A549 (cell line): Measurements from ENCODE around the gene SAXO1. TPM values are rescaled to one million over a fixed set of nuclear protein-coding genes. Genes with fewer than 3 reads are reported as not detected.

Experiments used
- ATAC-seq, 2 experiments: fragments of 200-7000 bp in 1 of 2; fragments of >200 bp in 1 of 2; cut with Nextera tagmentation in 1 of 2; cut with Tn5 transposase in 1 of 2; 3 replicates each; pipeline versions ENCODE4 v1.8.0 to v1.9.1; 2018 to 2020; ENCODE audit warnings: mild to moderate bottlenecking in 1 of 2, moderate library complexity in 1 of 2
- CTCF ChIA-PET: fragments of 300-600 bp; sonication (Branson Sonifier 250); formaldehyde crosslinking; extraction: SDS; loops from one replicate; lab custom pipeline; 2021; ENCODE audit warnings: antibody characterized with exemption, inconsistent platforms; lab: Yijun Ruan, JAX
- POLR2A ChIA-PET: fragments of 350-600 bp; formaldehyde crosslinking; extraction: SDS; loops from one replicate; lab custom pipeline; 2021; ENCODE audit warnings: antibody characterized with exemption, inconsistent platforms; lab: Yijun Ruan, JAX
- DNase-seq, 2 experiments: peaks; one replicate each; pipeline versions ENCODE4 v3.0.0 to v3.0.0-alpha.2; 2011 to 2016; ENCODE audit warnings: low read depth in 1 of 2, low spot score in 1 of 2
- FAIRE-seq: peaks from 2 replicates; lab custom pipeline; 2011; peaks lifted over from hg19 to GRCh38; lab: Jason Lieb, UNC
- H3K27ac ChIP-seq, 2 experiments: fragments of >200 bp; sonication (Bioruptor Twin); formaldehyde crosslinking; 3 replicates each; pipeline ENCODE4 v1.5.1; 2016 to 2017
- H3K4me1 ChIP-seq: fragments of >200 bp; sonication (Bioruptor Twin); formaldehyde crosslinking; 3 replicates; pipeline ENCODE4 v1.6.1; 2016
- H3K4me2 ChIP-seq: fragments of >200 bp; sonication (Bioruptor Twin); formaldehyde crosslinking; 3 replicates; pipeline ENCODE4 v1.6.1; 2016
- H3K4me3 ChIP-seq: fragments of >200 bp; sonication (Bioruptor Twin); formaldehyde crosslinking; 3 replicates; pipeline ENCODE4 v1.5.1; 2016
- H3K9me3 ChIP-seq: fragments of >200 bp; sonication (Bioruptor Twin); formaldehyde crosslinking; 3 replicates; pipeline ENCODE4 v1.6.1; 2016
- ATOH8 ChIP-seq: fragments of 250-450 bp; sonication (Bioruptor Pico); IDR thresholded peaks from 2 replicates; pipeline ENCODE4 v1.5.0; 2020; ENCODE audit warnings: low read depth, mild to moderate bottlenecking, moderate library complexity
- CBX2 ChIP-seq: fragments of 200-600 bp; sonication (generic); IDR thresholded peaks from 2 replicates; pipeline ENCODE4 v1.6.1; 2016; ENCODE audit warnings: low read depth, mild to moderate bottlenecking, borderline replicate concordance
- CEBPB ChIP-seq, 2 experiments: fragments of >200 bp in 1 of 2; sonication (Bioruptor Twin) in 1 of 2; formaldehyde crosslinking in 1 of 2; IDR thresholded peaks; 2 replicates each; pipeline ENCODE4 v1.6.1; 2012 to 2016
- EP300 ChIP-seq, 2 experiments: fragments of >200 bp; sonication (Bioruptor Twin); formaldehyde crosslinking; IDR thresholded peaks; 2 replicates in 1 of 2; 3 replicates in 1 of 2; pipeline ENCODE4 v1.6.1; 2016 to 2017
- ESRRA ChIP-seq: fragments of 150-350 bp; IDR thresholded peaks from 2 replicates; pipeline ENCODE4 v1.6.1; 2014; ENCODE audit warnings: mild to moderate bottlenecking, low read length, borderline replicate concordance
- FOSL2 ChIP-seq, 2 experiments: fragments of 450-650 bp in 1 of 2; fragments of >200 bp in 1 of 2; sonication (Bioruptor Twin) in 1 of 2; formaldehyde crosslinking; IDR thresholded peaks; 2 replicates each; pipeline versions ENCODE4 v1.5.0 to v1.6.1; 2016 to 2020; ENCODE audit warnings: mild to moderate bottlenecking in 1 of 2, moderate library complexity in 1 of 2
- FOXS1 ChIP-seq: fragments of 250-450 bp; sonication (Bioruptor Pico); IDR thresholded peaks from 2 replicates; pipeline ENCODE4 v1.5.0; 2020; ENCODE audit warnings: mild to moderate bottlenecking, moderate library complexity
- HOXA7 ChIP-seq: fragments of 250-450 bp; sonication (Bioruptor Pico); IDR thresholded peaks from 2 replicates; pipeline ENCODE4 v1.5.0; 2020; ENCODE audit warnings: mild to moderate bottlenecking, moderate library complexity
- HOXB13 ChIP-seq: fragments of 250-450 bp; sonication (Bioruptor Pico); IDR thresholded peaks from 2 replicates; pipeline ENCODE4 v1.5.0; 2020; ENCODE audit warnings: low read depth, mild to moderate bottlenecking, moderate library complexity
- HOXB5 ChIP-seq: fragments of 250-450 bp; sonication (Bioruptor Pico); IDR thresholded peaks from 2 replicates; pipeline ENCODE4 v1.5.0; 2020; ENCODE audit warnings: mild to moderate bottlenecking, moderate library complexity
- JUN ChIP-seq, 2 experiments: fragments of >200 bp; sonication (Bioruptor Twin); formaldehyde crosslinking; IDR thresholded peaks; 2 replicates in 1 of 2; 3 replicates in 1 of 2; pipeline ENCODE4 v1.6.1; 2016 to 2017
- JUNB ChIP-seq: fragments of >200 bp; sonication (Bioruptor Twin); formaldehyde crosslinking; IDR thresholded peaks from 2 replicates; pipeline ENCODE4 v1.6.1; 2016
- MYC ChIP-seq: IDR thresholded peaks from 2 replicates; pipeline ENCODE4 v1.6.1; 2012; ENCODE audit warnings: mild to moderate bottlenecking, inconsistent platforms, low read length, improper control_type of control experiment, borderline replicate concordance
- NR3C1 ChIP-seq: fragments of >200 bp; sonication (Bioruptor Twin); formaldehyde crosslinking; IDR thresholded peaks from 3 replicates; pipeline ENCODE4 v1.6.1; 2017
- PHF8 ChIP-seq: fragments of 200-600 bp; sonication (generic); IDR thresholded peaks from 2 replicates; pipeline ENCODE4 v1.6.1; 2016; ENCODE audit warnings: low read depth, mild to moderate bottlenecking, antibody characterized with exemption, moderate library complexity, borderline replicate concordance
- POLR2AphosphoS2 ChIP-seq: conservative IDR thresholded peaks from 2 replicates; pipeline ENCODE4 v1.6.1; 2012; ENCODE audit warnings: low read length, improper control_type of control experiment, inconsistent platforms
- RAD21 ChIP-seq, 2 experiments: fragments of >200 bp in 1 of 2; sonication (Bioruptor Twin) in 1 of 2; formaldehyde crosslinking in 1 of 2; IDR thresholded peaks in 1 of 2; conservative IDR thresholded peaks in 1 of 2; 2 replicates in 1 of 2; 3 replicates in 1 of 2; pipeline ENCODE4 v1.6.1; 2012 to 2018; ENCODE audit warnings: inconsistent platforms in 1 of 2
- RCOR1 ChIP-seq: fragments of 150-350 bp; IDR thresholded peaks from 2 replicates; pipeline ENCODE4 v1.6.1; 2014; ENCODE audit warnings: antibody characterized with exemption, low read length, low read depth
- TFCP2L1 ChIP-seq: fragments of 250-450 bp; sonication (Bioruptor Pico); IDR thresholded peaks from 2 replicates; pipeline ENCODE4 v1.5.0; 2021; ENCODE audit warnings: mild to moderate bottlenecking
- TP53 ChIP-seq: fragments of 250-450 bp; sonication (Bioruptor Pico); IDR thresholded peaks from 2 replicates; pipeline ENCODE4 v1.5.0; 2021; ENCODE audit warnings: mild to moderate bottlenecking, moderate library complexity
- ZC3H11A ChIP-seq: fragments of 450-650 bp; IDR thresholded peaks from 2 replicates; pipeline ENCODE4 v1.6.1; 2014; ENCODE audit warnings: antibody characterized with exemption, mild to moderate bottlenecking
- WGBS: methylation state at CpG from one replicate; pipeline ENCODE4 v1.1.6; 2017; ENCODE audit errors: missing lambda C conversion rate; 5-methylcytosine and 5-hydroxymethylcytosine counted together
- polyA plus RNA-seq, 4 experiments: library from polyadenylated mRNA; depleted of rRNA in 3 of 4; stranded (reverse); fragments of >200 nt; fragmentation: RNase III in 1 of 4; extraction: RNeasy Plus Mini Kit Qiagen cat#74134 plus additional on column Dnase treatment in 1 of 4; gene quantifications; 2 replicates in 3 of 4; 3 replicates in 1 of 4; pipeline ENCODE4 v1.2.3, GENCODE V29; 2011 to 2017
- TF ChIP-seq, protein P1 (sequence below): fragments of >200 bp; sonication (Bioruptor Twin); formaldehyde crosslinking; IDR thresholded peaks from 2 replicates; pipeline ENCODE4 v1.6.1; 2016
- TF ChIP-seq, protein P2 (sequence below): IDR thresholded peaks from 2 replicates; pipeline ENCODE4 v1.6.1; 2012

Gene SAXO1
- polyA plus RNA-seq, 2 of the 4 experiments (the other 2 are of a cell fraction), result not detected

GRCh38 chr9:18893046-18893445, 140.0 kb downstream of the SAXO1 start (continued):
- TF ChIP-seq JUNB, result no peak
- no peak for TF ChIP-seq HOXB13 (CRISPR knock-in tag)
- TF ChIP-seq CEBPB (IDR thresholded peaks at IDR 0.05), result no peak

GRCh38 chr9:18891946-18892670, 140.9 kb downstream of the SAXO1 start:
- TF ChIP-seq ESRRA (no peak), HOXB13 (CRISPR knock-in tag) (no peak), TFCP2L1 (CRISPR knock-in tag) (no peak)
- TF ChIP-seq, protein P1, sequence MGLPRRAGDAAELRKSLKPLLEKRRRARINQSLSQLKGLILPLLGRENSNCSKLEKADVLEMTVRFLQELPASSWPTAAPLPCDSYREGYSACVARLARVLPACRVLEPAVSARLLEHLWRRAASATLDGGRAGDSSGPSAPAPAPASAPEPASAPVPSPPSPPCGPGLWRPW, result no peak
- TF ChIP-seq, all 56 proteins: peak for 0
- Histone ChIP-seq H3K4me3 (no peak overlapping the region), H3K4me2 (no peak overlapping the region), H3K9me3 (peaks cover 8% of the 10 kb centered on the region; the same call in 2 of the 3 replicates), H3K4me1 (no peaks in the 10 kb centered on the region), H3K27ac (no peak overlapping the region)
- DNase-seq, result no peak
- FAIRE-seq, result no peak
- no peak for ATAC-seq
- WGBS, result 11% methylated on average over 1 of the region's 5 CpGs
- ChIA-PET CTCF (interaction anchor here (0.8 kb wide), 2 partner anchors 15 to 637 kb away, joined by 3 read pairs; no protein-coding TSS in a partner anchor), POLR2A (no interaction called here)

- ChIA-PET POLR2A (no interaction called here), CTCF (no interaction called here)
- Histone ChIP-seq H3K9me3 (no peaks in the 10 kb centered on the region; the same call in 2 of the 3 replicates), H3K4me2 (no peak overlapping the region), H3K4me1 (no peaks in the 10 kb centered on the region), H3K4me3 (no peak overlapping the region), H3K27ac (no peak overlapping the region)
- ATAC-seq (no peak), DNase-seq (no peak), FAIRE-seq (no peak)
- WGBS, result 21% methylated on average over 4 of the region's 4 CpGs
- no peak for TF ChIP-seq RCOR1
- no peak for TF ChIP-seq HOXA7 (CRISPR knock-in tag)
- no peak for TF ChIP-seq HOXB5 (CRISPR knock-in tag)
- TF ChIP-seq FOSL2 (IDR thresholded peaks at IDR 0.05), result no peak
- TF ChIP-seq FOSL2 (CRISPR knock-in tag; IDR thresholded peaks at IDR 0.05), result no peak
- no peak for TF ChIP-seq ATOH8 (CRISPR knock-in tag)
- no peak for TF ChIP-seq RAD21 (conservative IDR thresholded peaks at IDR 0.05 in 1 of 2, IDR thresholded peaks at IDR 0.05 in 1 of 2)
- no peak for TF ChIP-seq ZC3H11A
- no peak for TF ChIP-seq CBX2
- TF ChIP-seq, protein P2, sequence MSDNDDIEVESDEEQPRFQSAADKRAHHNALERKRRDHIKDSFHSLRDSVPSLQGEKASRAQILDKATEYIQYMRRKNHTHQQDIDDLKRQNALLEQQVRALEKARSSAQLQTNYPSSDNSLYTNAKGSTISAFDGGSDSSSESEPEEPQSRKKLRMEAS, result no peak
- TF ChIP-seq JUNB, result no peak
- no peak for TF ChIP-seq MYC
- no peak for TF ChIP-seq PHF8
- TF ChIP-seq FOXS1, result no peak
- TF ChIP-seq JUN (IDR thresholded peaks at IDR 0.05), result no peak
- no peak for TF ChIP-seq EP300 (IDR thresholded peaks at IDR 0.05)
- no peak for TF ChIP-seq POLR2AphosphoS2
- TF ChIP-seq, protein P1, result no peak
- no peak for TF ChIP-seq TP53 (CRISPR knock-in tag)
- no peak for TF ChIP-seq NR3C1
Measured at GRCh38 chr9:18890372-18890771, 142.6 kb downstream of the SAXO1 start.
